ENCODE data around the gene TBCCD1. TPM values are rescaled to one million over a fixed set of nuclear protein-coding genes. Genes with fewer than 3 reads are reported as not detected.

Gene TBCCD1
- polyA plus RNA-seq, 3 donors from 2014 or later: 18.8 to 32.4 (median 21.6) TPM

DNA sequence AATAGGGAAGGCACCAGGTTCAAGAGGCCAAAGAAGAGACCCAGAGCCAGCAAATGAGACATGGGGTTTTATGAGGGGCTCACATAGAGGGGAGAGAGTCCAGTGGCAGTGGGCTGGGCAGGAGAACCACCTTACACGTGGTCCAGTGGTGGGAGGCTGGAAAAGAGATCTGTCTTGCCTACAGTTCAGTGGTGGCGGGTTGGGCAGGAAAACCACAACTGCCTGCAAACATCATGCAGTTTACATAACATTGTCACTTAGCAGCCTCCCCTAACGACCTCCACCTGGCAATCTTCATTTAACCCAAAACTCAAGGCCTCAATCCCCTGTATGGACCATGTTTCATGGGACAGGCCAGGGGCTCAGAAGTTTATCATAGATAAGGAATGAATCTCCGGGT lies 52.0 kb downstream of the TBCCD1 start:
- peak; percentile 42 to 59 (median 53) for DNase-seq
- H3K27me3 Mint-ChIP-seq (ENCODE audit: low read depth in 3 of 3): peaks cover 1 to 12% (median 4%) of the 10 kb centered on the region in 3 donors
- peak overlapping the region in 3 of 6 donors; percentile 8 to 50 (median 9) for H3K27ac Mint-ChIP-seq
- H3K4me1 Mint-ChIP-seq: peaks cover 40 to 41% of the 10 kb centered on the region in 2 donors
- peak overlapping the region in 4 of 5 donors; percentile 9 to 22 (median 20) for H3K4me3 Mint-ChIP-seq
- no peaks in the 10 kb centered on the region for H3K36me3 Mint-ChIP-seq
- H3K9me3 Mint-ChIP-seq: no peaks in the 10 kb centered on the region

DNA sequence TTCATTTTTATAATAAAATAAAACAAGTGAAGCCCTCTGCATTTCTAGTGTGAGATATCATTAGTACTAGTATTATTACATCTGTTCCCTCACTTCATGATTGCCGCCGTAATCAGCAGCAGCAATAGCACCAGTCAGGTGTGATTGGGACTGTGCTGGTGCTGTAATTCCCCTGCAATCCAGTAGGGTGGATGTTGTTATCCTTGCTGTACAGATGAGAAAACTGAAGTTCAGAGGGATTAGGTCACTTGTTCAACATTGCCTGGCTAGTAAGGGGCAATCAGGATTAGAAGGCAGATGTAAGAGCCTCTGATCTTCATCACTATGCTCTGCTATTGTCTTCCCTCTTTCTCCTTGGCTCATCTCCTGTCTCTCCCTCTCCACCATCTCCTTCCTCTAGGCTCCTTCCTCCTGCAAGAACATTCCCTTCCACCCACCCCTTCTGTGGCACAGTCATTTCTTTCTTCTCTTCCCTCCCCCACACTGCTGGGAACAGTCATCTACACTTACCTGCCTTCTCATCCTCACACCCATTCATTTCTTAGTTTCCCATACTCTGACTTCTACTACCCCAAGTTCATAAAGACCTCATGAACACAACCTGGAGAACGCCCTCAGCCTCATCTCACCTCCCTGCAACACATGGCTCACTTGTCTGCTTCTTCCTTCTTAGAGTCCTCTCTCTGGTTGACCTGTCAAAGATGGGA lies 52.7 kb downstream of the TBCCD1 start:
- no peaks in the 10 kb centered on the region for H3K9me3 Mint-ChIP-seq
- peak overlapping the region in 3 of 6 donors; percentile 2 to 50 (median 9) for H3K27ac Mint-ChIP-seq
- H3K4me1 Mint-ChIP-seq: peaks cover 34 to 36% of the 10 kb centered on the region in 2 donors
- peak overlapping the region in 3 of 5 donors; percentile 19 to 22 (median 20) for H3K4me3 Mint-ChIP-seq
- H3K36me3 Mint-ChIP-seq: no peaks in the 10 kb centered on the region
- no peak for DNase-seq
- H3K27me3 Mint-ChIP-seq (ENCODE audit: low read depth in 3 of 3): peaks cover 1 to 12% (median 4%) of the 10 kb centered on the region in 3 donors

DNA sequence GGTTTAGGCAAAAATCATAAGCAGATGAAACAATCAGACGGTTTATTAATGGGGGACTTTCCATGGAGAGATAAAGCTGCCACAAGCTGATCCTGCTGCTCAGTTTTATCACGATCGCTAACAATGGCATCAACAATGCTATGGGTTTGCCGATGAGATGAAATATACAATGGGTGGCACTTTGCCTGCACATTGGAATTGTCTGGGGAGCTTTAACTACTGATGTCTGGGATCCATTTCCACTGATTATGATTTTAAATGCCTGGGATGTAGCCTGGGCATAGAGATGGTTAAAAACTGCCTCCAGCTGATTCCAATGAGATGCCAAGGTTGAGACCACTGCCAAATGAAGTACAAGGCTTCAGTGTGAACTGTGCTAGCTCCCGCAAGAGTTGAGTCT lies 53.8 kb downstream of the TBCCD1 start:
- no peaks in the 10 kb centered on the region for H3K36me3 Mint-ChIP-seq
- no peak overlapping the region for H3K4me3 Mint-ChIP-seq
- peaks cover 1 to 12% (median 4%) of the 10 kb centered on the region in 3 donors for H3K27me3 Mint-ChIP-seq (ENCODE audit: low read depth in 3 of 3)
- no peak for DNase-seq
- no peaks in the 10 kb centered on the region for H3K9me3 Mint-ChIP-seq
- peaks cover 24 to 26% of the 10 kb centered on the region in 2 donors for H3K4me1 Mint-ChIP-seq
- H3K27ac Mint-ChIP-seq: peak overlapping the region in 1 of 6 donors; percentile 17

DNA sequence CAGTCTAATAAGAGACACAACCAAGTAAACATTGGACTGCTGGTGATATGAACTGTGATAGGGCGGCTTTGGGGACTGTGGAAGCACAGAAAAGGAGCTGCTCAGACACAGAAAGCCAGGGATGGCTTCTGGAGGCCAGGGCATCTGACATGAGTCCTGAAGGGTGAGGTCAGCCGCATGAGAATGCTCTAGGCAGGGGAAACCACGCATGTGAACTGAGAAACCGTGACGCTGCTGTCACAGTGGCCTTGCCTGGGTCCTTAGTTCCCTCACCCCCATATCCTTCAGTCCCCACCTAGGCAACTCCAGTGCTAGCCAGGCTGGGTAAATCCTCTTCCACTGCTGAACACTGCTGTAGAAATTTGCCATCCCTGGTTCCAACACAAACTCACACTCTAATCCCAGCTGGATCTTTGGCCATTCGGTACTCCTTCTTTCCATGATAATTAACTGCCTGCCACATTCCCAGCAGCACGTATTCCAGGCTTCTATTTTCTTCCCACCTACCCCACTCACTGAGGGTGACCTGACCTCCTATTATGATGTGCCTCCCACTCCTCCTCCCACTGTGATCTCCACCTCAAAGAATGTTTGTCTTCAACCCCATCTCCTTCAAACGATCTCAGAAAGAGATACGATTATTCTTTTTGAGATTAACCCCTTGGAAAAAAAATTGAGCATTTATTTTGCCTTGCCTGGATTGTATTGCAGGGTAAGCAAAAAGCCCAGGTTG lies 54.4 kb downstream of the TBCCD1 start:
- peak overlapping the region in 1 of 6 donors; percentile 37 for H3K27ac Mint-ChIP-seq

GRCh38 chr3:186511702-186512101 lies 55.4 kb downstream of the TBCCD1 start:
- Mint-ChIP-seq H3K27ac (no peak overlapping the region), H3K9me3 (no peaks in the 10 kb centered on the region), H3K4me1 (peaks cover 20 to 24% of the 10 kb centered on the region in 2 donors), H3K36me3 (no peaks in the 10 kb centered on the region), H3K4me3 (no peak overlapping the region), H3K27me3 (ENCODE audit: low read depth in 3 of 3) (peaks cover 1 to 12% (median 4%) of the 10 kb centered on the region in 3 donors)
- DNase-seq: no peak

More for the DNA sequence above, 54.4 kb downstream of the TBCCD1 start:
- peaks cover 1 to 12% (median 4%) of the 10 kb centered on the region in 3 donors for H3K27me3 Mint-ChIP-seq (ENCODE audit: low read depth in 3 of 3)
- H3K9me3 Mint-ChIP-seq: no peaks in the 10 kb centered on the region
- H3K4me3 Mint-ChIP-seq: no peak overlapping the region
- DNase-seq: no peak
- no peaks in the 10 kb centered on the region for H3K36me3 Mint-ChIP-seq
- H3K4me1 Mint-ChIP-seq: peaks cover 23 to 25% of the 10 kb centered on the region in 2 donors

- Mint-ChIP-seq H3K36me3 (no peaks in the 10 kb centered on the region), H3K27ac (no peak overlapping the region), H3K4me3 (no peak overlapping the region), H3K4me1 (peaks cover 19 to 20% of the 10 kb centered on the region in 2 donors), H3K9me3 (no peaks in the 10 kb centered on the region), H3K27me3 (ENCODE audit: low read depth in 3 of 3) (peaks cover 1 to 12% (median 4%) of the 10 kb centered on the region in 3 donors)
- DNase-seq: no peak
Measured at GRCh38 chr3:186511245-186511644, 55.9 kb downstream of the TBCCD1 start.

- Mint-ChIP-seq H3K4me3 (no peak overlapping the region), H3K9me3 (no peaks in the 10 kb centered on the region), H3K36me3 (no peaks in the 10 kb centered on the region), H3K27ac (no peak overlapping the region), H3K4me1 (peaks cover 12 to 13% of the 10 kb centered on the region in 2 donors), H3K27me3 (ENCODE audit: low read depth in 3 of 3) (peaks cover 1 to 12% (median 4%) of the 10 kb centered on the region in 3 donors)
- no peak for DNase-seq
Measured at GRCh38 chr3:186510374-186511079, 56.6 kb downstream of the TBCCD1 start.

DNA sequence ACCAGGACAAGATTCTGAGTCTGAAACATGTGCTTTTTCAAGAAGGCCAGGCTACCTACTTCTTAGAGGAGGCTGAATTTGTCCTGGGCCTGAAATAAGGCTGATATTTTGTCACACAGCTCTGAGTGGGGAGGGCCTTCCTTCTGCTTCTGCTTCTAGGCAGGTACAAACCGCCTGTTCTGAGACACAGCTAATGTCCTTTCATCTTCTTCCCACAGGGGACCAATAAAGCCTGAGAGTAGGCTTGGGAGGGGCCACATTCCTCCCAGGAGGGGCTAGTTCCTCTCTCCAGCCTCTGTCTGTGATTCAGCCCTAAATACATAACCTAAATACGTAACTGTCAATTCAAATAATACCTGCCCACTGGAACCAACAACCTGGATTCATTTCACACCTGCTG lies 57.7 kb downstream of the TBCCD1 start:
- Mint-ChIP-seq H3K27me3 (ENCODE audit: low read depth in 3 of 3) (peaks cover 1 to 6% (median 4%) of the 10 kb centered on the region in 3 donors), H3K4me1 (peaks cover 1 to 2% of the 10 kb centered on the region in 2 donors), H3K27ac (no peak overlapping the region), H3K4me3 (no peak overlapping the region), H3K9me3 (no peaks in the 10 kb centered on the region), H3K36me3 (no peaks in the 10 kb centered on the region)
- no peak for DNase-seq

GRCh38 chr3:186506857-186507256 lies 60.3 kb downstream of the TBCCD1 start:
- no peak overlapping the region for H3K27ac Mint-ChIP-seq
- H3K4me3 Mint-ChIP-seq: no peak overlapping the region
- H3K27me3 Mint-ChIP-seq (ENCODE audit: low read depth in 3 of 3): peaks cover 4 to 6% (median 4%) of the 10 kb centered on the region in 3 donors
- no peak for DNase-seq
- H3K9me3 Mint-ChIP-seq: no peaks in the 10 kb centered on the region
- H3K36me3 Mint-ChIP-seq: no peaks in the 10 kb centered on the region
- H3K4me1 Mint-ChIP-seq: peaks cover 0 to 2% of the 10 kb centered on the region in 2 donors

DNA sequence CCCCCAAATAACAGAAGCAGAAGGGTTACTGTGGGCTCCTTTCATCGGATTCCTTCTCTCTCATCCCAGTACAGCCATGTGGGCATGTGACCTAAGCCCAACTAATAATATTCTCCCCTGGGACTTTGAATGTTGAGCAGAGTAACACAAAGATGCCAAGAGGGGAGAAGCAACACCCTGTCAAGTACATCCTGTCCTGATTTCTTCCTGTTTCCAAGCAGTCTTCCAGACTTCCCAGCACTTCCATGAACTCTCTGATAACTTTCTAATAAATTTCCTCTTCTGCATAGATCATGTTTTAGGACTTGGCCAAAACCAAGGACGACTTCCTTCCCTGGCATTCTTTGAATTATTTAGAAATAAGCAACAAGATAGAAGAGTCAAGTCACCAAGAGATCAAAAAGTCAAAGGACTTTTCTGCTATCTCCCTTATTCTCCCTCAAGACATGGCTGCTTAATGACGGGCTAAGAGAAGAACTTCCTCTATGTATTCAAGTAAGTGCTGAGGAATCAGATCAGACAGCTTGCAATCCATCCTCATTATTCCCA lies 60.9 kb downstream of the TBCCD1 start:
- Mint-ChIP-seq H3K27me3 (ENCODE audit: low read depth in 3 of 3) (peaks cover 0 to 3% (median 2%) of the 10 kb centered on the region in 3 donors), H3K4me3 (no peak overlapping the region), H3K4me1 (peaks cover 0 to 2% of the 10 kb centered on the region in 2 donors), H3K9me3 (no peaks in the 10 kb centered on the region), H3K27ac (no peak overlapping the region), H3K36me3 (no peaks in the 10 kb centered on the region)
- DNase-seq: no peak

DNA sequence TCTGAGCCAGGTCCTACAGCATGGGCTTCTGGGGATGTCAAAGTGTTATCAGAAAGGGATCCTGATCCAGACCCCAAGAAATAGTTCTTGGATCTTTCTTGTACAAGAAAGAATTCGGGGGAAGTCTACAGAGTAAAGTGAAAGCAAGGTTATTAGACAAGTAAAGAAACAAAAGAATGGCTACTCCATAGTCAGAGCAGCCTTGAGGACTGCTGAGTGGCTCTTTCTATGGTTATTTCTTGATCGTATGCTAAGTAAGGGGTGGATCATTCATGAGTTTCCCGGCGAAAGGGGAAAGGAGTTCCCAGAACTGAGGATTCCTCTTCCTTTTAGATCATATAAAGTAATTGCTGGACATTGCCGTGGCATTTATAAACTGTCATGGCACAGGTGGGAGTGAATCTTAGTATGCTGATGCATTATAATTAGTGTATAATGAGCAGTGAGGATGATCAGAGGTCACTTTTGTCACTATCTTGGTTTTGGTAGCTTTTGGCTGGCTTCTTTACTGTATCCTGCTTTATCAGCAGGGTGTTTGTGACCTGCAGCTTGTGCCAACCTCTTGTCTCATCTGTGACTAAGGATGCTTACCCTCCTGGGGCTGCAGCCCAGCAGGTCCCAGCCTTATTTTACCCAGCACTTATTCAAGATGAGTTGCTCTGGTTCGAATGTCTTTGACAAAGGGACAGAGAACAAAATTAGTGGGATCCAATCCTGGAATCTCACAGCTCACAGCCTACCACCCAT lies 64.0 kb downstream of the TBCCD1 start:
- no peak for DNase-seq
- Mint-ChIP-seq H3K9me3 (no peaks in the 10 kb centered on the region), H3K27ac (no peak overlapping the region), H3K36me3 (no peaks in the 10 kb centered on the region), H3K4me1 (peaks cover 0 to 2% of the 10 kb centered on the region in 2 donors), H3K27me3 (ENCODE audit: low read depth in 3 of 3) (peaks cover 0 to 3% (median 2%) of the 10 kb centered on the region in 3 donors), H3K4me3 (peak overlapping the region in 3 of 5 donors; percentile 21 to 37 (median 29))

GRCh38 chr3:186502138-186502948 lies 64.8 kb downstream of the TBCCD1 start:
- Mint-ChIP-seq H3K4me3 (peak overlapping the region in 3 of 5 donors; percentile 21 to 37 (median 29)), H3K9me3 (no peaks in the 10 kb centered on the region), H3K27me3 (ENCODE audit: low read depth in 3 of 3) (peaks cover 0 to 3% (median 2%) of the 10 kb centered on the region in 3 donors), H3K36me3 (no peaks in the 10 kb centered on the region), H3K27ac (no peak overlapping the region), H3K4me1 (peaks cover 0 to 2% of the 10 kb centered on the region in 2 donors)
- DNase-seq: no peak

Data from immature natural killer cell (primary cell).